Mammary microvascular endothelial cell (primary cell): ENCODE results near the gene ASB1. TPM values are rescaled to one million over a fixed set of nuclear protein-coding genes. Genes with fewer than 3 reads are reported as not detected.

Source experiments
- total RNA-seq: library from RNA; depleted of rRNA; stranded (reverse); fragments of >200 nt; gene quantifications from 2 replicates; pipeline ENCODE4 v1.2.3, GENCODE V29; 2015

Gene ASB1, protein sequence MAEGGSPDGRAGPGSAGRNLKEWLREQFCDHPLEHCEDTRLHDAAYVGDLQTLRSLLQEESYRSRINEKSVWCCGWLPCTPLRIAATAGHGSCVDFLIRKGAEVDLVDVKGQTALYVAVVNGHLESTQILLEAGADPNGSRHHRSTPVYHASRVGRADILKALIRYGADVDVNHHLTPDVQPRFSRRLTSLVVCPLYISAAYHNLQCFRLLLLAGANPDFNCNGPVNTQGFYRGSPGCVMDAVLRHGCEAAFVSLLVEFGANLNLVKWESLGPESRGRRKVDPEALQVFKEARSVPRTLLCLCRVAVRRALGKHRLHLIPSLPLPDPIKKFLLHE
- total RNA-seq: 6.9 and 12.8 TPM in 2 replicates

GRCh38 chr2:238426568-238427434 lies at the start of gene ASB1:
TSS of gene ASB1 (plus strand) at chr2:238426927. CDS start at chr2:238427071, 144 bp downstream.

Other genes starting within 250 kb of the ASB1 start
- gene ILKAP, start 223.2 kb upstream of the ASB1 start, total RNA-seq: 17.8 and 25.6 TPM in 2 replicates
- gene HES6, start 186.9 kb upstream of the ASB1 start, total RNA-seq: 3.3 and 4.5 TPM in 2 replicates
- gene PER2, start 138.3 kb upstream of the ASB1 start, total RNA-seq: 1.3 and 1.8 TPM in 2 replicates
- 4.9 and 5.6 TPM in 2 replicates for gene TRAF3IP1, start 106.4 kb upstream of the ASB1 start, total RNA-seq